H1 (cell line): Measurements from ENCODE around the gene CPEB3.

Source experiments
- EGR1 ChIP-seq: IDR thresholded peaks from 2 replicates; pipeline ENCODE4 v1.6.1; 2011; ENCODE audit warnings: low read depth, low read length, borderline replicate concordance
- EP300 ChIP-seq, 2 experiments: IDR thresholded peaks; 1 replicate in 1 of 2; 2 replicates in 1 of 2; pipeline ENCODE4 v1.6.1; 2011 to 2012; ENCODE audit warnings: low read depth in 2 of 2, low read length in 2 of 2, mild to moderate bottlenecking in 2 of 2, borderline replicate concordance in 1 of 2, inconsistent platforms in 1 of 2, moderate library complexity in 1 of 2
- GABPA ChIP-seq: IDR thresholded peaks from 2 replicates; pipeline ENCODE4 v1.6.1; 2011; ENCODE audit warnings: mild to moderate bottlenecking, low read length, moderate library complexity, borderline replicate concordance; ENCODE audit not compliant: insufficient read depth
- POLR2A ChIP-seq, 2 experiments: IDR thresholded peaks; 1 replicate in 1 of 2; 2 replicates in 1 of 2; pipeline ENCODE4 v1.6.1; 2011; ENCODE audit warnings: low read depth in 2 of 2, low read length in 2 of 2, mild to moderate bottlenecking in 2 of 2; ENCODE audit errors: control extremely low read depth in 1 of 2
- POLR2AphosphoS5 ChIP-seq: IDR thresholded peaks from 2 replicates; pipeline ENCODE4 v1.6.1; 2011; ENCODE audit warnings: low read depth, low read length
- RAD21 ChIP-seq, 2 experiments: IDR thresholded peaks in 1 of 2; conservative IDR thresholded peaks in 1 of 2; 2 replicates each; pipeline ENCODE4 v1.6.1; 2011; ENCODE audit warnings: low read depth in 2 of 2, low read length in 2 of 2, improper control_type of control experiment in 1 of 2, inconsistent platforms in 1 of 2, mild to moderate bottlenecking in 1 of 2, moderate library complexity in 1 of 2
- RNF2 ChIP-seq: fragments of 200-900, 300-1000 bp; sonication (generic); IDR thresholded peaks from 2 replicates; pipeline ENCODE4 v1.7.1; 2016; ENCODE audit warnings: borderline replicate concordance, low read depth, mild to moderate bottlenecking, antibody characterized with exemption, low read length; ENCODE audit not compliant: poor library complexity, severe bottlenecking; ENCODE audit errors: missing control alignments
- RXRA ChIP-seq: IDR thresholded peaks from 2 replicates; pipeline ENCODE4 v1.6.1; 2011; ENCODE audit warnings: low read depth, mild to moderate bottlenecking, low read length, moderate library complexity; ENCODE audit not compliant: insufficient read depth
- SIN3A ChIP-seq, 2 experiments: IDR thresholded peaks in 1 of 2; conservative IDR thresholded peaks in 1 of 2; 2 replicates each; pipeline ENCODE4 v1.6.1; 2011 to 2012; ENCODE audit warnings: low read length in 2 of 2, improper control_type of control experiment in 1 of 2, low read depth in 1 of 2, mild to moderate bottlenecking in 1 of 2
- SUZ12 ChIP-seq: fragments of 200-600 bp; sonication (generic); IDR thresholded peaks from 2 replicates; pipeline ENCODE4 v1.6.1; 2012; ENCODE audit warnings: mild to moderate bottlenecking, inconsistent platforms, low read length, moderate library complexity, mixed read lengths
- ZNF274 ChIP-seq: IDR thresholded peaks from 2 replicates; pipeline ENCODE4 v1.7.0; 2012; ENCODE audit warnings: low read length, borderline replicate concordance; ENCODE audit errors: extremely low read depth
- TF ChIP-seq, protein P1 (sequence below), 3 experiments: IDR thresholded peaks; 1 replicate in 2 of 3; 2 replicates in 1 of 3; pipeline versions ENCODE4 v1.5.1 to v1.6.1; 2011; ENCODE audit warnings: low read length in 3 of 3, mild to moderate bottlenecking in 3 of 3, inconsistent platforms in 2 of 3, low read depth in 1 of 3, moderate library complexity in 1 of 3; ENCODE audit not compliant: insufficient read depth in 1 of 3; ENCODE audit errors: control extremely low read depth in 1 of 3

DNA sequence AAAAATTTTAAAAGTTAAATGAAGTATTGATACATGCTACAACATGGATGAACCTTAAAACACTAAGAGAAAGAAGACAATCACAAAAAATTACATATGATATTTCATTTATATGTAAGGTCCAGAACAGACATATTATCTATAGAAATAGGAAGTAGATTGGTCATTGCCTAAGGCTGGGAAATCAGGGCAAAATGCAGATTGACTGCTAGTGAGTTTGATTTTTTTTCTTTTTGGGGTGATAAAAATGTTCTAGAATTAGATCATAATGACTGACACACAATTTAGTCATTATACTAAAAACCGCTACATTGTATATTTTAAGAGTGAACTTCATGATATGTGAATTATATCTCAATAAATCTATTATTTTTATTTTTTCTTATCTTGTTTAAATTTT, 88.3 kb downstream of the CPEB3 start:
- TF ChIP-seq, protein P1, sequence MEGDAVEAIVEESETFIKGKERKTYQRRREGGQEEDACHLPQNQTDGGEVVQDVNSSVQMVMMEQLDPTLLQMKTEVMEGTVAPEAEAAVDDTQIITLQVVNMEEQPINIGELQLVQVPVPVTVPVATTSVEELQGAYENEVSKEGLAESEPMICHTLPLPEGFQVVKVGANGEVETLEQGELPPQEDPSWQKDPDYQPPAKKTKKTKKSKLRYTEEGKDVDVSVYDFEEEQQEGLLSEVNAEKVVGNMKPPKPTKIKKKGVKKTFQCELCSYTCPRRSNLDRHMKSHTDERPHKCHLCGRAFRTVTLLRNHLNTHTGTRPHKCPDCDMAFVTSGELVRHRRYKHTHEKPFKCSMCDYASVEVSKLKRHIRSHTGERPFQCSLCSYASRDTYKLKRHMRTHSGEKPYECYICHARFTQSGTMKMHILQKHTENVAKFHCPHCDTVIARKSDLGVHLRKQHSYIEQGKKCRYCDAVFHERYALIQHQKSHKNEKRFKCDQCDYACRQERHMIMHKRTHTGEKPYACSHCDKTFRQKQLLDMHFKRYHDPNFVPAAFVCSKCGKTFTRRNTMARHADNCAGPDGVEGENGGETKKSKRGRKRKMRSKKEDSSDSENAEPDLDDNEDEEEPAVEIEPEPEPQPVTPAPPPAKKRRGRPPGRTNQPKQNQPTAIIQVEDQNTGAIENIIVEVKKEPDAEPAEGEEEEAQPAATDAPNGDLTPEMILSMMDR (IDR thresholded peaks at IDR 0.05; ENCODE audit: control extremely low read depth in 1 of 3, insufficient read depth in 1 of 3, low read depth in 1 of 3, low read length in 3 of 3): no peak
- TF ChIP-seq EP300 (IDR thresholded peaks at IDR 0.05; ENCODE audit: borderline replicate concordance in 1 of 2, low read depth in 2 of 2, low read length in 2 of 2): no peak
- TF ChIP-seq GABPA: no peak
- no peak for TF ChIP-seq ZNF274
- no peak for TF ChIP-seq POLR2A (IDR thresholded peaks at IDR 0.05; ENCODE audit: control extremely low read depth in 1 of 2, low read depth in 2 of 2, low read length in 2 of 2)
- no peak for TF ChIP-seq SIN3A (conservative IDR thresholded peaks at IDR 0.05 in 1 of 2, IDR thresholded peaks at IDR 0.05 in 1 of 2; ENCODE audit: low read depth in 1 of 2, low read length in 2 of 2)
- TF ChIP-seq RXRA: no peak
- no peak for TF ChIP-seq POLR2AphosphoS5
- no peak for TF ChIP-seq RAD21 (IDR thresholded peaks at IDR 0.05 in 1 of 2, conservative IDR thresholded peaks at IDR 0.05 in 1 of 2; ENCODE audit: low read depth in 2 of 2, low read length in 2 of 2)
- no peak for TF ChIP-seq EGR1
- no peak for TF ChIP-seq SUZ12
- TF ChIP-seq RNF2: no peak
